Activated T-helper 2 cell treated with anti-CD3 and anti-CD28 coated beads, Interferon-gamma antibody, Interleukin-2, Interleukin-4, amounts not matched to agents 10 μg/mL and 5 μg/mL and 100 μg/mL, durations not matched to agents 14 hours and 24 hours and 36 hours (primary cell): ENCODE results near the gene NT5DC2. TPM values are rescaled to one million over a fixed set of nuclear protein-coding genes. Genes with fewer than 3 reads are reported as not detected.

Source experiments
- DNase-seq: peaks from one replicate; pipeline ENCODE4 v3.0.0; 2021; ENCODE audit warnings: low spot score
- H3K27ac Mint-ChIP-seq: one replicate; pipeline ENCODE4 v1.8.0; 2021; ENCODE audit warnings: mixed read lengths
- H3K27me3 Mint-ChIP-seq: one replicate; pipeline ENCODE4 v1.8.0; 2021; ENCODE audit warnings: low read depth, mixed read lengths
- H3K36me3 Mint-ChIP-seq: one replicate; pipeline ENCODE4 v1.8.0; 2021; ENCODE audit warnings: low read depth, mixed read lengths
- H3K4me1 Mint-ChIP-seq: one replicate; pipeline ENCODE4 v1.8.0; 2021; ENCODE audit warnings: low read depth, mixed read lengths
- H3K4me3 Mint-ChIP-seq: one replicate; pipeline ENCODE4 v1.8.0; 2021; ENCODE audit warnings: low read depth, mild to moderate bottlenecking, moderate library complexity, mixed read lengths
- H3K9me3 Mint-ChIP-seq: one replicate; pipeline ENCODE4 v1.8.0; 2021; ENCODE audit warnings: mixed read lengths
- intact Hi-C: fragments of 100-400 bp; cut with micrococcal nuclease; formaldehyde crosslinking; loops from one replicate; pipeline ENCODE4 v1.15.1; 2023
- total RNA-seq: library from RNA; stranded (reverse); gene quantifications from 2 replicates; pipeline ENCODE4 v1.2.3, GENCODE V29; 2022

Gene NT5DC2
- total RNA-seq, 1 donor from 2014 or later, result 77.9 TPM

DNA sequence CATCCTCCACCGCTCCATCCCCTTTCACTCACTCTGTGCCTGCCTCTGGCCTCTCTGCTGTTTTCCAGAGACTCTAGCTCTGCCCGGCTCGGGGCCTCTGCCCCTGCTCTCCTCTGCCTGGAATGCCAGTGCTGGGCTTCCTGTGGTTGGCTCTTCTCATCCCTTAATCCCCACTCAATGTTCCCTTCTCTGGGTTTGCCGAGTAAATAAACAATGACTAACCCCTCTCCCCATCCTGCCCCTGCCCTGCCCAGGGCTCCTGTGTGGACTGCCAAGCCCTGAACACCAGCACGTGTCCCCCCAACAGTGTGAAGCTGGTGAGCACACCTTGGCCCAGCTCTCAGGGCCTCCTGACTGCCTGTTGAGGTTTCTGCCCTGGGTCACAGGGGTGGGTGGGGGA, 26.3 kb downstream of the NT5DC2 start:
- DNase-seq, result no peak
- Mint-ChIP-seq H3K4me3 (no peak overlapping the region), H3K36me3 (no peaks in the 10 kb centered on the region), H3K9me3 (no peaks in the 10 kb centered on the region), H3K27me3 (no peaks in the 10 kb centered on the region), H3K4me1 (no peaks in the 10 kb centered on the region), H3K27ac (no peak overlapping the region)
- intact Hi-C loops, result no loop called here

DNA sequence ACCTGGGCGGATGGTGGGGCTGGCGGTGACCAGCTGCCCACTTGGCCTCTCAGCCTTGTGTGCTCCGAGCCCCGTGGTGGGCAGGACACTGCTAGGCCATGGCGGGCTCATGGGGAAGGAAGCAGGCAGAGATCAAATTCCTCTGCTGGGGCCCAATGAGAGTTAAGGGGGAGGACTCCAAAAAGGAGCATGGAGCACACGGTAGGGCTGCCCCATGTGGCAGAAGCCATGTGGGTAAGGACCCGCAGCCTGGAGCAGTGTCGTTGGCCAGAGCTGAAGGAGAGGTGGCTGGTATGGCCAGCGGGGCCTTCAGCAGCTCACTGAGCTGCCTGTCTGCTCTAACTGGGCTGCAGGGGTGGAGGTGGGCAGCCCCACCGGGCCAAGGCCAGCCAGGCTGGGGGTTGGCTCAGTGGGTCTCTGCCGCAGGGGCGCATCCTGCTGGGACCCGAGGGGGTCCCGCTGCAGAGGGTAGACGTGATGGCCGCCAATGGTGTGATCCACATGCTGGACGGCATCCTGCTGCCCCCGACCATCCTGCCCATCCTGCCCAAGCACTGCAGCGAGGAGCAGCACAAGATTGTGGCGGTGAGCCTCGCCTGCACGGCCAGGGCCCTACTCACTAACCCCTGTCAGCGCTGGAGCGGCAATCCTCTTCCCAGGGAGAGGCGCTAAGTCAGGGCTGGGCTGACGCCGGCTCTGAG, 27.2 kb downstream of the NT5DC2 start:
- H3K27ac Mint-ChIP-seq, result no peak overlapping the region
- no peak overlapping the region for H3K4me3 Mint-ChIP-seq
- H3K36me3 Mint-ChIP-seq, result no peaks in the 10 kb centered on the region
- intact Hi-C loops, result no loop called here
- no peaks in the 10 kb centered on the region for H3K4me1 Mint-ChIP-seq
- no peaks in the 10 kb centered on the region for H3K9me3 Mint-ChIP-seq
- DNase-seq, result no peak
- no peaks in the 10 kb centered on the region for H3K27me3 Mint-ChIP-seq

DNA sequence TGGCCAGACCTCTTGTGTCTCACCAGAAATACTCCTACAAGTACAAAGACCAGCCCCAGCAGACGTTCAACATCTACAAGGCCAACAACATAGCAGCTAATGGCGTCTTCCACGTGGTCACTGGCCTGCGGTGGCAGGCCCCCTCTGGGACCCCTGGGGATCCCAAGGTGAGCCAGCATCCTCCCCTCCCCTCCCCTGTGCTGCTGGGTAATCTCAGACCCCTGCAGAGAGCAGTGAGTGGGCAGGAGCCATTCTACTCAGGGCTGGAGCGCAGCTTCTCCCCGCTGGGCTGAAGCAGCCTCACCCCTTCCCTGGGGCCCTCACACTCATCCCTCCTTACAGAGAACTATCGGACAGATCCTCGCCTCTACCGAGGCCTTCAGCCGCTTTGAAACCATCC, 28.7 kb downstream of the NT5DC2 start:
- Mint-ChIP-seq H3K36me3 (no peaks in the 10 kb centered on the region), H3K4me1 (no peaks in the 10 kb centered on the region), H3K9me3 (no peaks in the 10 kb centered on the region), H3K27ac (no peak overlapping the region), H3K4me3 (no peak overlapping the region), H3K27me3 (no peaks in the 10 kb centered on the region)
- DNase-seq, result no peak
- intact Hi-C loops, result no loop called here

DNA sequence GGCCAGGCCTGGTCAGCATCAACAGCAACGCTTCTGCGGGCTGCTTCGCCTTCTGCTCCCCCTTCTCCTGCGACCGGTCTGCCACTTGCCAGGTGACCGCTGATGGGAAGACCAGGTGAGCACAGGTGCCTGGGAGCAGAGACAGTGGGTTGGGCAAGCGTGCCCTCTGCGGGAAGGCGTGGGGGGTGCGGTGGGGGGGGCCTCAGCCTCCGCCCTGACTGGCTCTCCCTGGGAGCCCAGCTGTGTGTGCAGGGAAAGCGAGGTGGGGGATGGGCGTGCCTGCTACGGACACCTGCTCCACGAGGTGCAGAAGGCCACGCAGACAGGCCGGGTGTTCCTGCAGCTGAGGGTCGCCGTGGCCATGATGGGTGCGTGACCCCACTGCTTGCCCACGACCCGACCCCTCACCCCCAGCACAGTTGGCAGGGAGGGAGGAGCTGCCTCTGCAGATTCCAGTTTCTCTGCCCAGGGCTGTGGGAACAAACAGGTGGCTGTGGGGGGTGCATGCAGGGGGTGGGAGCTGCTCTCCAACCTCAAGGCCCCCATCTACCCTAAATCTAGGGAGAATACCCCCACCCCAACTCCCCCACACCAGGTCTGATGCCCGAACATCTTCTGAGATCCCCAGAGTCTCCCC, 29.8 kb downstream of the NT5DC2 start:
- Mint-ChIP-seq H3K36me3 (no peaks in the 10 kb centered on the region), H3K4me1 (no peaks in the 10 kb centered on the region)

DNA sequence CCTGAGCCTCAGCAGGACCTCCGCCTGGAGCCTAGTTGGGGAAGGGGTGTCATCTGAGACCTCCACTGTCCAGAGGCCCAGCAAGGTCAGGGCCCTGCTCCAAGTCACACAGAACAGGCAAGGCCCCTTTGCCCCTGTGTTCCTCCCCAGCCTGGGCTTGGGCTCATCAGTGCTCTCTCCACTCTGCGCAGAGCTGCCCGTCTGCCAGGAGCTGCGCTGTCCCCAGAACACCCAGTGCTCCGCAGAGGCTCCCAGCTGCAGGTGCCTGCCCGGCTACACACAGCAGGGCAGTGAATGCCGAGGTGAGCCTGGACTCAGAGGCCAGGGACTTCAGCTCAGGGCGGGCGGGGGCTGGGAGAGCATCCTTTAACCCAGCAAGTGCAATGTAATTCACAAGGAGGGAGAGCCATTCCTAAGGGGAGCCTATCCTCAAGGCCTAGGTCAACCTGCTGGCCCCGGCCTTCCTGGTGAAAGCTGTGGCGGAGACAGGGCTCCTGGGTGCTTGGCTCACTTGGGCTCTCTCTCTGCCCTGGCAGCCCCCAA, 30.8 kb downstream of the NT5DC2 start:
- intact Hi-C loops, result no loop called here
- Mint-ChIP-seq H3K9me3 (no peaks in the 10 kb centered on the region), H3K36me3 (no peaks in the 10 kb centered on the region), H3K4me1 (no peaks in the 10 kb centered on the region), H3K27me3 (no peaks in the 10 kb centered on the region), H3K4me3 (no peak overlapping the region), H3K27ac (no peak overlapping the region)
- no peak for DNase-seq

More for the DNA sequence above, 29.8 kb downstream of the NT5DC2 start:
- H3K27me3 Mint-ChIP-seq, result no peaks in the 10 kb centered on the region
- H3K27ac Mint-ChIP-seq, result no peak overlapping the region
- H3K4me3 Mint-ChIP-seq, result no peak overlapping the region
- H3K9me3 Mint-ChIP-seq, result no peaks in the 10 kb centered on the region
- intact Hi-C loops, result no loop called here
- DNase-seq, result no peak

DNA sequence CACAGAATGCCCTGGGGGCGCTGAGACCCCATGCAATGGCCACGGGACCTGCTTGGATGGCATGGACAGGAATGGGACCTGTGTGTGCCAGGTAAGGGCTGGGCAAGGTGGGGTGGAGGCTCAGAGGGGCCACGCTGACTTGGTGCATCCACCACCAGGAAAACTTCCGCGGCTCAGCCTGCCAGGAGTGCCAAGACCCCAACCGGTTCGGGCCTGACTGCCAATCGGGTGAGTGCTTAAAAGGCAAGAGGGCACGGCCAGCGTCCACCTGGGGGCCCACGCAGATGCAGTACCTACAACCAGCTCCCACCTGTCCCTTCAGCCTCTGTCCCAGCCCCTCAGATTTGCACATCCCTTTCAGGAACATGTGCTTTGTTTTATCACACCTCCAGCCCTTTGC, 31.7 kb downstream of the NT5DC2 start:
- intact Hi-C loops, result no loop called here
- DNase-seq, result no peak
- Mint-ChIP-seq H3K27me3 (no peaks in the 10 kb centered on the region), H3K36me3 (no peaks in the 10 kb centered on the region), H3K4me3 (no peak overlapping the region), H3K27ac (no peak overlapping the region), H3K9me3 (no peaks in the 10 kb centered on the region), H3K4me1 (no peaks in the 10 kb centered on the region)

DNA sequence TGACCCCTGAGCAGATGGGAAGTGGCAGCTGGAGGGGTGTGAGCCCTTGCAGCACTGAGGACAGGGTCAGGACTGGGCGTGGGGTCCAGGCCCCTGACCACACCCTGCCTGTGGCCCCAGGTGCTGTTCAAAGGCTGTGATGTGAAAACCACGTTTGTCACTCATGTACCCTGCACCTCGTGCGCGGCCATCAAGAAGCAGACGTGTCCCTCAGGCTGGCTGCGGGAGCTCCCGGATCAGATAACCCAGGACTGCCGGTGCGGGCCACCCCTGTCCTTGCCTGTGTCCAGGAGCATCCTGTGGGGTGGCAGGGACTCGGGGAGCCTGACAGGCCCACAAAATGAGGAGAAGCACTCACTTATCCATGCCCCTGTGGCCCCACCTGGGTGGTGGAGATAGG, 32.6 kb downstream of the NT5DC2 start:
- Mint-ChIP-seq H3K9me3 (no peaks in the 10 kb centered on the region), H3K4me3 (no peak overlapping the region), H3K4me1 (no peaks in the 10 kb centered on the region), H3K27ac (no peak overlapping the region), H3K27me3 (no peaks in the 10 kb centered on the region), H3K36me3 (no peaks in the 10 kb centered on the region)
- DNase-seq, result no peak
- intact Hi-C loops, result no loop called here

DNA sequence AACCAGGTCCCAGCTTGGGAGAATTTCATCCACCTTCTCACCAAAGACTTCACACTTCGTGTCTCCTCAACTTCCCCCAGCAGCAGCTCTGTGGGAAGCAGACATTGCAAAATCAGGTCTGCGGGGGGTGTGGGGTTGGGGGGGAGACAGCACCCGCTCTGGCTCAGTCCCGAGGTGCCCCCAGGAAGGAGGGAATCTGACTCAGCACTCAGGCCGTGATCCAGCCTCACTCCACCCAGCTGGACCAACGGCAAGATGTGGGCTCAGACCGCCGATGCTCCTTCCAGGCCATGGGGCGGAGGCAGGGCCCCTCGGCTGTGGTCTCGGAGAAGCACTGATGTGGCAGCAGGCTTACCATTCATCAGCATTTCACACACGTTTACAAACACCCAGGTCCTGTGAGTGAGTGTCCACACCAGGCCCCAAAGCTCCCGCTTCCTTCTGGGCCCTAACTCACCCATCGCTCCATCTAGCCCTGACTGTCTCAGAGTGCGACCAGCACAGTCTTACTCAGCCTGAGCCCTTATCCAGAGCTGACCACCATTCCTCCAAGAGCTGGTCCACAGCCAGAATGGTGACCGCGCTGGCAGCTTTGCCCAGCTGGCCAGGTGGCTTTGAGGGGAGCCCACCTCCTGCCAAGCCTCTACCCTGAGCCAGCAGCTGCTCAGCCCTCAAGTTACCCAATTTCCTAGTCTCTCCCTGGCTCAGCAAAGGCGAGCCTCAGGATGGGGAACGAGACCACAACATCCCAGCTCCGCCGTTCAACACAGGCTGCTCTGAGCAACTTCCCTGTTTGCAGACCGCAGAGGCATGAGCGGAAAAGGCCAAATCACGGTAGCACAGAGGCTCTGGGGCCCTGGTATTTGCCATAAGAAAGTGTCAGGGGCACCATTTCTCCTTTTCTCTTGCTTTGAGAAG, 35.3 kb downstream of the NT5DC2 start:
- H3K27me3 Mint-ChIP-seq, result no peaks in the 10 kb centered on the region
- no peak for DNase-seq
- intact Hi-C loops, result no loop called here
- H3K36me3 Mint-ChIP-seq, result no peaks in the 10 kb centered on the region
- no peak overlapping the region for H3K4me3 Mint-ChIP-seq
- no peaks in the 10 kb centered on the region for H3K4me1 Mint-ChIP-seq
- H3K27ac Mint-ChIP-seq, result no peak overlapping the region
- no peaks in the 10 kb centered on the region for H3K9me3 Mint-ChIP-seq

DNA sequence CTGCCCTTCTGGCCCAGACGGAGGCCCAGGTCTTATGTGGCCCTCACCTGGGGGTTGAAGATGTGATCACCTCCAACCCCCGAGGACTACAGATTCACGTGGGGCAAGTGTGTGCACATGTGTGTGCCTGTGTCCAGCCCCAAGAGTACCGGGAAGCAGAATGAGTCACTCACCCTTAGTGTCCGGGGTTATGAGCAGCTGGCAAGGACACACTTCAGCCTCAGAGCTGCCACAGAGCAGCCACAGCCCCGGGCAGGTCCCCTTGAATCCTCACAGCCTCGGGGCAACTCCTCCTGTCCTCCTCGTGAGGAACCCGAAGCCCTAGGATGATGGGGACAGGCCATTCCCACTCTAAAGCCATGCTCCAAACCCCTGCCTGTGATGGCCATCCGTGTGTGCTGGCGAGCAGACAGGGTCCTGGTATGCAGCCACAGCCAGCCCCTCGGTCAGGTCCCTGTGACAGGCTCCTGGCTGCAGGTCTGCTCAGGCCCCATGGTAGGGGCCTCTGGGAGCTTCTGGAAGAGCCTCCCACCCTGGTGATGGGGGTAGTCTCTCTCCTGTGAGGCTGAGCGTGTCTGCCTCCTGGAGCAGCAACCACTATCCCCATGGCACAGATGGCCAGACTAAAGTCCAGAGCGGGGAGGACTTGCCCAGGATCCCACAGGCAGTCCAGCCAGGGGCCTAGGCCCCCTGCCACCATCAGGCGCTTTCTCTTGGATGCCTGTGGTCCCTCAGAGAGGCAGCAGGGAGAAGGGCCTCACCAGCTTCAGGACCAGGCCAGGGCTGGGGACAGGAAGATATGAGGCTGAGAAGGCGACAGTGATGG, 37.7 kb downstream of the NT5DC2 start:
- Mint-ChIP-seq H3K36me3 (peaks cover 17% of the 10 kb centered on the region), H3K9me3 (no peaks in the 10 kb centered on the region), H3K4me1 (no peaks in the 10 kb centered on the region), H3K27ac (no peak overlapping the region), H3K27me3 (no peaks in the 10 kb centered on the region), H3K4me3 (no peak overlapping the region)
- no peak for DNase-seq
- intact Hi-C loops, result no loop called here

DNA sequence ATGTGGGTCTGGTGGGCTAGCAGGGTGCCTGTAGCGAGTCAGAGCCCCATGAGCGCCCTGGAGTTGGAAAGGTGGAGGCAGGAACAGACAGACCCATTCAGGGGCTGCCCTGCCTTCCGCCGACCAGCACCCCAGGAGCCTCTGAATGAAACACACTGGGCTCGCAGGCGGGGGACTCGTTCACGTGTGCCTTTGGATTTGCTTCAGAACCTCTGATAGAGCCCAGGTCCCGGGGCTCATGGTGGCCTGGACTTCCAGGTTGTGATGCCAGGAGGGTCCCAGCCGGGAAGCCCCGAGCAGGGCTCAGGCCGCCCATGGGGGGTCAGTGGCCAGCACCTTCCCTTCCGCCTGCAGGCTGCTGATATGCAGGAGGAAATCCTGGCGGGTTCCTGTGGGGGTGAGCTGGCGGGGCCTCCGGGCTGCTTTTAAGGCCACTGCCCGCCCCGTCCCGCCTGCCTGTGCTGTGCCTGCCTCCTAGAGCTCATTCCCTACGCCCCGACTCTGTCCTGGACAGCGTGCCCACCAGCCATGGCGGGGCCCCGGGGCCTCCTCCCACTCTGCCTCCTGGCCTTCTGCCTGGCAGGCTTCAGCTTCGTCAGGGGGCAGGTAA, 38.7 kb downstream of the NT5DC2 start, which contains the start of gene STAB1:
Gene STAB1, plus strand, starts transcription at position 453 of the 610 bp plus-strand sequence. Its CDS starts 76 bp downstream, at position 529.
- H3K27ac Mint-ChIP-seq, result no peak within 1 kb of the TSS
- H3K4me3 Mint-ChIP-seq, result no peak within 1 kb of the TSS
- DNase-seq, result no peak
- intact Hi-C loops, result no loop called here
- no peaks in the 10 kb centered on the region for H3K9me3 Mint-ChIP-seq
- peaks cover 18% of the 10 kb centered on the region for H3K36me3 Mint-ChIP-seq
- H3K4me1 Mint-ChIP-seq, result no peaks in the 10 kb centered on the region
- no peaks in the 10 kb centered on the region for H3K27me3 Mint-ChIP-seq

DNA sequence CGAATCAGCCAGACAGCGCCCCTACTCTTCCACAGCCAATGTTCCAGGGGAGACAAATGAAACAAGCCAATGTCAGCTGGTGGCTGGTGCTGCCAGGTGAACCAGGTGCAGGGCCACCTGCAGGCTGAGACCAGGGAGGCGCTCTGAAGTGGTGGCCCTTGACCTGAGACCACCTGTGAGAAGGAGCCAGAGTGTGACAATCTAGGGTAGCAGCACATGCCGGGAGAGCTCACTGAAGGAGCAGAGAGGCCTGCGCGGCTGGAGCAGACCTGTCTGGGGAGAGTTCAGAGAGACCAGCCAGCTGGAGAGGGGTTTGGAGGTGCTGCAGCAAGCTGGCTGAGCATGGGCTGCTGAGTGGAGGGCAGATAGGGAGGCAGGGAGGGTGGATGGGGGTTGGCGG, 39.2 kb downstream of the NT5DC2 start:
- Mint-ChIP-seq H3K36me3 (peaks cover 23% of the 10 kb centered on the region), H3K4me3 (no peak overlapping the region), H3K4me1 (no peaks in the 10 kb centered on the region), H3K27ac (no peak overlapping the region), H3K27me3 (no peaks in the 10 kb centered on the region), H3K9me3 (no peaks in the 10 kb centered on the region)
- intact Hi-C loops, result no loop called here
- no peak for DNase-seq
